OCI-LY3 (cell line): Measurements from ENCODE around the gene ADAMTS2.

Source experiments
- EZH2phosphoT487 ChIP-seq: fragments of 200-600 bp; shearing (Covaris generic); IDR thresholded peaks from 2 replicates; pipeline ENCODE4 v1.6.1; 2018; ENCODE audit warnings: antibody characterized with exemption, mixed run types, low read depth
- TF ChIP-seq, protein P1 (sequence below): fragments of 200-600, 300-600 bp; sonication (generic); IDR thresholded peaks from 2 replicates; pipeline ENCODE4 v1.5.1; 2014; ENCODE audit warnings: antibody characterized with exemption, low read length, low read depth

DNA sequence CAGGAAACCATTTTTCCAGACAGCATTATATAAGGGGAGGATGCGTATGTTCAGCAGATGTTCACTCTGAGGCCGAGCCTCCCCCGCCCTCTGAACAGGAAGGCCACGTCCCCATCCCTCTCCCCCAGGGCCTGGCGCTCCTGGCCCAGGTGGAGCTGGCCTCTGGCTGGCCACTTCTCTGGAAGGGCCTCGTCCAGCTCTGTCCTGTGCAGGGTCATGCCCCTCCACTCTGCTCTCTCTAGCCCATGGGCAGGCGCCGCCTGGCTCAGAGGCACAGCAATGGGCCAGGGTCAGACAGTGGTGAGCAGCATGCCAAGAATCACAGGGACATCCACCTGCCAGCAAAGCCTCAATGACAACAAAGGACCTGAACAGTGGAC, 34.2 kb downstream of the ADAMTS2 start:
- TF ChIP-seq, protein P1, sequence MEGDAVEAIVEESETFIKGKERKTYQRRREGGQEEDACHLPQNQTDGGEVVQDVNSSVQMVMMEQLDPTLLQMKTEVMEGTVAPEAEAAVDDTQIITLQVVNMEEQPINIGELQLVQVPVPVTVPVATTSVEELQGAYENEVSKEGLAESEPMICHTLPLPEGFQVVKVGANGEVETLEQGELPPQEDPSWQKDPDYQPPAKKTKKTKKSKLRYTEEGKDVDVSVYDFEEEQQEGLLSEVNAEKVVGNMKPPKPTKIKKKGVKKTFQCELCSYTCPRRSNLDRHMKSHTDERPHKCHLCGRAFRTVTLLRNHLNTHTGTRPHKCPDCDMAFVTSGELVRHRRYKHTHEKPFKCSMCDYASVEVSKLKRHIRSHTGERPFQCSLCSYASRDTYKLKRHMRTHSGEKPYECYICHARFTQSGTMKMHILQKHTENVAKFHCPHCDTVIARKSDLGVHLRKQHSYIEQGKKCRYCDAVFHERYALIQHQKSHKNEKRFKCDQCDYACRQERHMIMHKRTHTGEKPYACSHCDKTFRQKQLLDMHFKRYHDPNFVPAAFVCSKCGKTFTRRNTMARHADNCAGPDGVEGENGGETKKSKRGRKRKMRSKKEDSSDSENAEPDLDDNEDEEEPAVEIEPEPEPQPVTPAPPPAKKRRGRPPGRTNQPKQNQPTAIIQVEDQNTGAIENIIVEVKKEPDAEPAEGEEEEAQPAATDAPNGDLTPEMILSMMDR, result no peak
- no peak for TF ChIP-seq EZH2phosphoT487
